Inferior parietal cortex (tissue), 1 donor: ENCODE results near the gene NOTO.
"Not testable (repeated sequence)": the region's sequence is repeated elsewhere in the genome, so short reads cannot be mapped to it uniquely, and the experiment has no call there.

Experiments used
- DNase-seq: peaks from one replicate; pipeline ENCODE4 v3.0.0-alpha.2; 2016; ENCODE audit errors: extremely low spot score

Gene NOTO

DNA sequence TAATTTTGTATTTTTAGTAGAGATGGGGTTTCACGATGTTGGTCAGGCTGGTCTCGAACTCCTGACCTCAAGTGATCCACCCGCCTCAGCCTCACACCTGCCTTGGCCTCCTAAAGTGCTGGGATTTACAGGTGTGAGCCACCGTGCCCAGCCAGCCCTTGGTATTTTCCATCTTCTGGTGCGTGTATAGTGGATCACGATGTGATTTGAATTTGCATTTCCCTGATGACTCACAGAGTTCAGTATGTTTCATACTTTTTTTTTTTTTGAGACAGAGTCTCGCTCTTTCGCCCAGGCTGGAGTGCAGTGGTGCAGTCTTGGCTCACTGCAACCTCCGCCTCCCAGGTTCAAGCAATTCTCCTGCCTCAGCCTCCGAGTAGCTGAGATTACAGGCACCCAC is 2.1 kb upstream of the NOTO start:
- DNase-seq, result not testable (repeated sequence)

DNA sequence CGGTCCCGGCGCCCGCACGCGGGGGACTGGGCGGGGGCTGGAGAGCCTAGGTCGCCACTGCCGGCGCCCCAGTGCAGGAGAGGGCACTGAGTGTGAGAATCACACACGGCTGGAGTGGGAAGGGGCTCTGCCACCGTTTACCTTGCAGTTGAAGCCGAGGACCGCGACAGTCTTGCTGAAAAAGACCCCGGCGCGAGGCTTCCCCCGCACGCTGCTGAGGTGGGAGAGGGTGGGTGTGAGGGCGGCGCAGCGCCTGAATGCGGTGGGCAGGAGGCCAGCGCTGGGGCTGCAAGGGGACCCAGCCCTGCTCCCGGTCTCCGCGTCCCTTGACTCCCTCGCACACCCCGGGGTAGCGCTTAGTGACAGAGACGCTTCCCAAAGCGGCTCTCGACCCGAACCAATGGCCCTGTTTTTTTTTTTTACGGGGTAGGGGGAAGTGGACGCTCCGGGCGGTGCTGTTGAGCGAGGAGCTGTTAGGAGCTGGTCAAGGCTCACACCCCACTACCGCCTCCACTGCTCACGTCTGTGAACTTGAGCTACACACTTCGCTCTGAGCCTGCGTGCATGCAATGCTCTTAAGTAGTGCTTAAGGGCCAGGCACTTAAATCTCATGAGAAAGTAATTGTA is 794 bp downstream of the NOTO start:
- DNase-seq, result no peak

DNA sequence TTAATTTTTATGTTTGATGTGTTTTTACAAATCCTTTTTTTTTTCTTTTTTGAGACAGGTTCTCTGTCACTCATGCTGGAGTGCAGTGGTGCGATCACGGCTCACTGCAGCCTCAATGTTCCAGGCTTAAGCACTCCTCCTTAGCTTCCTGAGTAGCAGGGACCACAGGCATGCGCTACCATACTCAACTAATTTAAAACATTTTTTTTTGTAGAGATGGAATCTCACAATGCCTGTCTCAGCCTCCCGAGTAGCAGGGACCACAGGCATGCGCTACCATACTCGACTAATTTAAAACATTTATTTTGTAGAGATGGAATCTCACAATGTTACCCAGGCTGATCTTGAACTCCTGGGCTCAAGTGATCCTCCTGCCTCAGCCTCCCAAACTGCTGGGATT is 3.2 kb downstream of the NOTO start:
- DNase-seq, result no peak

DNA sequence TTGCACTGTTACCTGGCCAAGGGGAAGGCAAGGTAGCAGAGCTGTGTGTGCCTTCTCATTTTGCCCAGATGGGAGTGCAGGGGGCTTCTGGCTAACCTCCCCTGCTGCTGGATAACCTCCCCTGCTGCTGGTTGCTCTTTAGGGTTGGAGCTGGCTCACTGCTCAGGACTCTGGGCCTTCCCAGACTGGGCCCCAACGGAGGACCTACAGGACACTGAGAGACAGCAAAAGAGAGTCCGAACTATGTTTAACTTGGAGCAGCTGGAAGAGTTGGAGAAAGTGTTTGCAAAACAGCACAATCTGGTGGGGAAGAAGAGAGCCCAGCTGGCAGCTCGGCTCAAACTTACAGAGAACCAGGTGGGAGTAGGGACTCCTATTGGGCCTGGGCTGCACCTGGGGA is 5.9 kb downstream of the NOTO start:
- no peak for DNase-seq

- DNase-seq, result no peak
Observed at GRCh38 chr2:73210019-73210418, 7.6 kb downstream of the NOTO start.

DNA sequence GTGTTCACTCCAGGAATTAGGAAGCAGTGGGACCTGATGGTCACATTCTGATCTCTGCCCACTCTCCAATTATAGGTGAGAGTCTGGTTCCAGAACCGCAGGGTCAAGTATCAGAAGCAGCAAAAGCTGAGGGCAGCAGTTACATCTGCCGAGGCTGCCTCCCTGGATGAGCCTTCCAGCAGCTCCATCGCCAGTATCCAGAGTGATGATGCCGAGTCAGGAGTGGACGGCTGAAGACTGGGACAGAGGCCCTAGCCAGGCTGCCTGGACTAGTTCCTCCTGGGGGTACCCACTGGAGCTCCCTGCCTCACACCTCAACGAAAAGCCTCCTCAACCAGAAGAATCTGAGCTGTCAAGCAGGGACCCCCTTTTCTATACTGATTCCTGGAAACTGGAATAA is 8.3 kb downstream of the NOTO start:
- no peak for DNase-seq

GRCh38 chr2:73212098-73212447 is 9.7 kb downstream of the NOTO start:
- DNase-seq, result no peak

DNA sequence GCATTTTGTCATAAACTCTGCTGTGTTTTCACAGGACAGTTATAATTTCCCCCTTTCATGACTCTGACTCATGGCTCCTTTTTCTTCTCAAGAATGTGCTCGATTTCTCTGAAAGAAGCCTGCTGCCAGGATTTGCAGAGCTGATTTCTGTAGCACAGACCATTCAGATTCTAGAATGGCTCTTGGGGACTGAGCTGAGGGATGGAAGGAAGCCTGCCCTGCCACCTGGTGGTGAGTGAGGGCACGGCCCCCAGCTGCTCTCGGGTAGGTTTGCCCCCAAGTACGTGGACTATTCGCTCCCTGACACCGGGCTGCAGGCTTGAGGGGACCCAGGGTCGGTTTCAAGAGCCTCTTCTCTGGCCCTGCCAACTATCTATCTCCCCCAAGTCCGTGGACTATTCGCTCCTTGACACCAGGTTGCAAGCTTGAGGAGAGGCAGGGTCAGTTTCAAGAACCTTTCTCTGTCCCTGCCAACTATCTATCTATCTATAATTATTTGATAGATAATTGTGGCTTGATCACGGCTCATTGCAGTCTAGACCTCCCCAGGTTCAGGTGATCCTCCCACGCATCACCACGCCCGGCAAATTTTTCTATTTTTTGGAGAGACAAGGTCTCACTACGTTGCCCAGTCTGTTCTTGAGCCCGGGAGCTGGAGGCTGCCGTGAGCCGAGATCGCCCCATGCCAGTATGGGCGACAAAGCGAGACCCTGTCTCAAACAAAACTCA is 10.2 kb downstream of the NOTO start:
- peak; percentile 73 for DNase-seq

GRCh38 chr2:73214120-73215035 is 12.0 kb downstream of the NOTO start, which contains the start of gene SMYD5:
Gene SMYD5, plus strand, starts transcription at chr2:73214245. Its CDS starts 22 bp downstream, at chr2:73214267.
- peak; percentile 84 for DNase-seq

DNA sequence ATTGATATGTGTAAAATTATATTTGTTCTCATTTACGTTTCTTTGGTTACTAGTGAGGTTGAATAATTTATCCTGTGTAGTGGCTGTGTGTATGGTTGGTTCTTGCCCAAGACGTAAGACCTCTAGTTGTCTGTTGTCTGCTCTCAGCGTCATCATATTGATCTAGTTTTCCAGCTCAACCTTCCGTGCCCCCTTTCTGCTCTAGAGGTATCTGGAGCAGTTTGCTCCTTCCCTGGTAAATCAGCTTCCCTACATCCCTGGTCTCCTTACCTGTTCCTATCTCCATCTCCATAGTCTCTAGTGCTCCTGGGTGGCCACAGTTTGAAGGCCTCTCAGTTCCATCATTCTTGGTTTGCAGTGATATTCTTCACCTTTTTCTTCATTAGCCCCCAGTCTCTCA is 12.9 kb downstream of the NOTO start:
- DNase-seq, result no peak

DNA sequence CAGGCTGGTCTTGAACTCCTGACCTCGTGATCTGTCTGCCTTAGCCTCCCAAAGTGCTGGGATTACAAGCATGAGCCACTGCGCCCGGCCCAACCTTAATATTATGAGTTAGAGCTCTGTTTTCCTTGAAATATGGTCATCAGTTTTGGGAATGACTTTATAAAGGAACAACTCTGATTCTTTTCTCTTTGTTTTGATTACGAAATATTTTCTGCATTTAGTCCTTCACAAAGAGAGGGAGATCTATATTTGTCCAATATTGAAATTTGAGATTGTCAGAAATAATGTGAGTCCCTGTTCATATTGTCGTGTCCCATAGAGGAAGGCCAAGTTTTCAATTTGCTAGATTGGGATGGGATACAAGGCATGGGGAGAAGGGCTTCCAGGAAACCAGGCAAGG is 14.8 kb downstream of the NOTO start:
- DNase-seq, result no peak

DNA sequence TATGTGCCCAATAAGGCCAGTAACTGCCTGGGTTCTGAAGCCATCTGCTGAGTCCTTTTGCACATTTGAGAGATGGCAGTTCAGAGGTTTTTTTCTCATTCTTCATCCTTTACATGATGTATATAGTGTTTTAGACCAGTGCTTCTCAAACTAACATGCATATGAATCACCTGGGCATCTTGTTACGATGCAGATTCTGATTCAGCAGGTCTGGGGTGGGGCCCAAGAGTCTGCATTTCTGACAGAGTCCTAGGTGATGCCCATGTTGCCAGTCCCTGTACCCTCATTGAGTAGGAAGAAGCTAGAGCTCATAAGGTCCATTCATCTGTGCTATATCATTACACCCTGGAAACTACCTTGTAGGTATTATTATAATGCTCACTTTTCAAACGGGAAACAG is 15.5 kb downstream of the NOTO start:
- no peak for DNase-seq

DNA sequence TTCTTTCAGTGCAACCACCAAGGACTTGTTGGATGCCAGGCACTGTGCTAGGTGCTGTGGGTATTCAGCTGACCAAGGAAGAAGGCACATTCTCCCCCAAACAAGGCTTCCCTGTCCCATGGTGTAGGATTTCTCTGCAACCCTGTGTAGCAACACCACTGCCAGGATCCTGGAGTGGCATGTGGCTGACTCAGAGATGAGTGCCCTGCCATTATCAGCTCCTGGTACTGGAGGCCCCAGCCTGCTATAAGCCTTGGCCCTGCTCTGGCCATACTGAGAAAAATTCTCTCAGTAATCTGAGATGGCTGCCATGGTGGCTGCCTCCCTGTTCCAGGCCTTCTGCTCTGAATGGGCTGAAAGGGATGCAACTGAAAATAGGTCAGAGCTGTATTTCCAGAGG is 15.9 kb downstream of the NOTO start:
- no peak for DNase-seq

DNA sequence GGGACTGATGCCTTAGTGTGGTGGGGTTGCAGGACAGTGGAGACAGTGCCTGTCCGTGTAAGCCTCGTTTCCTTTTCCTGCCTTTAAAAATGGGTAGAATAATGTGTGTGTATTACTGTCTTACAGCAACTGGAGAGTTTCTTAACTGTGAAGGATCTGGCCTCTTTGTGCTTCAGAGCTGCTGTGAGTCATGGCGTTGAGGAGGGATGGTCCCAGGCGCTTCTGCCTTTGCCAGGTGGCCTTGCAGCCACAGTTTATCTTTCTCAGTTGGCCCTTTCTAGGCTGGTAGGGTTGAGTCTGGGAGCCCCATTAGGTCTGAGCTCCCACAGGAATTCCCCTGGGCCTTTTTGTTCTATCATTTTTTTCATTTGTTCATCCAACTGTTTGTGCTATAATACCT is 21.4 kb downstream of the NOTO start:
- no peak for DNase-seq

GRCh38 chr2:73225513-73226360 is 23.4 kb downstream of the NOTO start:
- no peak for DNase-seq

DNA sequence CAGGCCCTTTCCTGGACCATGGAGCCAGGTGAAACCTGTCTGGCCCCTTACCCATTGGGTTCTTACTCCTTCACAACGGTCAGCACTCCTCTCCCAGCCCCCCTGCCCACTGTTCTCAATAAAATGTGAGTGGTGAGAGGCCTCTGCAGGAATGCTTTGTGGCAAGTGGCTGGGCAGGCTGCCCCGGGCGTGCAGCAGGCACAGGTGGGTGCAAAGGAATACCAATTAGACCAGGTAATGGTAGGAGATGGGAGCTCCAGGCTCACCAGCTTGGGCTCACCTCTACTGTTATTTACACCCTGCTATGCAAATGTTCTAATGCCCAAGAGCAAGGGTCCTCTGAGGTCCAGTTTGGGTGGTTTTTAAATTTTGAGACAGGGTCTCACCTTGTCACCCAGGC is 24.7 kb downstream of the NOTO start:
- DNase-seq, result no peak

GRCh38 chr2:73228631-73229030 is 26.3 kb downstream of the NOTO start:
- no peak for DNase-seq

DNA sequence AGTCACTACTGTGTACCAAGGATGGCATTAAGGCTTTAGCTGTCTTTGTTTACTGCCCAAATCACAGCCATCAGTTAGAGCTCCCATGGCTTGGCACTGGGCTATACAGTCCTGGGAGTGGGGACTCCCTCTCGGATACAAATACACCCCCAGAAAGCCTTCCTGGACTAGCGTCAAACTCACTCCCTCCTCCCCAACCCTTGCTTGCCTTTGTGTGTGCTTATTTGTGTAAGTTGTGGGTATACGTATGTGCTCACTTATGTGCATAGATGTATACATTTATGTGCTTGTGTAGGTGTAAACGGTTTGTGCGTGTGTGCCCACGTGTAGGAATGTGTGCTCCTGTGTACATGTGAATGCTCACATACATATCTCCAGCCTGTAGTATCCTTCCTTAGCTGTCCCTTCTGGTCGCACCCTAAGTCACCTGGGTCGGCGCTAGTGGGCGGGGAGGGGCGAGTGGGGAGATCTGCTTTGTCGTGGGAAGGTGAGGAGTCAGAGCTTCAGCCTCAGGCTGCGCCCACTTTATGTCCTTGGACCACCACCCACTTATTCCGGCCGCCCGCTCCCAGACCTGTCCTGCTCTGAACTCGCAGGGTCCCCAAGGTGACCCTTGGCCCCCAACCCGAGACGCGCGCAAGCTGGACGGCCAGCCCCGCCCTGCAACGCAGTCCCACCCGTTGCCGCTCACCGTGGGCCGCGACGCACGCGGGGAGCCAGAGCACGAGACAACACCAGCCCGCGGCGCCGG is 30.2 kb downstream of the NOTO start:
- no peak for DNase-seq

- peak; percentile 100 for DNase-seq
Observed at GRCh38 chr2:73233154-73233931, 31.0 kb downstream of the NOTO start, which contains the start of gene PRADC1. Gene PRADC1, minus strand, starts transcription at chr2:73233239. Its CDS starts 79 bp downstream, at chr2:73233160.
